Measurements from ENCODE around the gene FAM53B.

FAM53B gene

DNA sequence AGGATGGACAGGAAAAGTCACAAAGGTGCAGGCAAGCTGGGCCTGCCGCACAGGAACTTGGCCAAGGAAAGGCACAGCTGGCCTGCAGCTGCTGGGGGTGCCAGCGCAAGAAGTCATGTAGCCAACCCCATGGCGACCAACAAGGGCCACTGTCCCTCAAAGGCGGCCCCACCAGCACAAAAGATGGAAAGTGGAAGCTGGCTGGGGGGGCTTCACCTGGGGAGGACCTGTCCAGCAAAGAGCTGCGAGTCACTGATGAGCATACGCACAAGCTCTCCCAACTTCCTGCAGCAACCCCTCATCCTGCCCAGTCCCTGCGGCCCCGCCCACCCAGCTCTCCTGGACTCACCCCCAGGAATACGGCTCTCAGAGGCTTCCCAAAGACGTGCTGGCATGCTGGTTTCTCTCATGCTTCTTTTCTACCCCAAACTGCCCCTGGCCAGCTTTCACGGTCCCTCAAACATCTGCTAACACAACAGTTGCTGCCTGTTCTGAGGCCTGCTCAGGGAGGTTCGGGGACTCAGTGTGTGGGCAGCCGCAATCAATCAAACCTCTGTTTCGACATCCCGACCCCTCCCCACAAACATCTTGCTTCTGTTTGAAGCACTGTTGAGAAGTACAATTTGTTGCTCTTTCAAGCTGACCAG is 67.6 kb downstream of the FAM53B start:
- no peak for DNase-seq

DNA sequence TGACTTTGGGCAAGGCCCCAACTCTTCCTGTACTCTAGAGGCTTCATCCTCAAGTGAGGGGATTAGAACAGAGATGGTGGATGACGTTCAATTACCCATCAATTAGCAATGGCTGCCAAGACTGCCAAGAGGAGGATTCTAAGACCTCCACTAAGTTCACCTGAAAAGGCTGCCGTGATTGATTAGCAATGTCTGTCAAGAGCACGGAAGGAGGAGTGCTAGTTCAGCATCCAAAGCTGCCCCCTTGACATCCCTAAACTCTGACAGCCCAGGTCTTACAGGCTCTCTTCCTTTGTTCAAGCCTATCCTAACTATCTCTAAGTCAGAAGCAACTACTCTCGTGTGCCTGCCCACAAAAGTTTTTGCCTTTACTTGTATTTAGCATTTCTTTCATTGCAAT is 68.4 kb downstream of the FAM53B start:
- DNase-seq = no peak

DNA sequence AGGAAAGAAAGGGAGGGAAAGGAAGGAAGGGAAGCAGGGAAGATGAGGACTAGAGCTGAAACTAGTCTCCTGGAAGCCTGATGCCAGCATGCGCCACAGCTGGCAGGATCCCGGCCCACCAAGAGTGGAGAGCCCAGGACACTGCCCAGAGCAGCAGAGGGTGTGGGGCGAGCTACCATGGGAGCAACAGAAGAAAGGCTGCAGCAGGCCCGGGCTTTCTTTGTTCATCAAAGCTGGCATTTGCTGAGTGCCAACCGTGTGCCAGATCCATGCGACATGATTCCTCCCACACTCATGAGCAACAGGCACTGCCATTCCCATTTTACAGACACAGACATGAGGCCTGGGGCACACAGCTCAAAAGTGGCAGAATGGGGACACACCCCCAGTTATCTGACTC is 68.9 kb downstream of the FAM53B start:
- no peak for DNase-seq

DNA sequence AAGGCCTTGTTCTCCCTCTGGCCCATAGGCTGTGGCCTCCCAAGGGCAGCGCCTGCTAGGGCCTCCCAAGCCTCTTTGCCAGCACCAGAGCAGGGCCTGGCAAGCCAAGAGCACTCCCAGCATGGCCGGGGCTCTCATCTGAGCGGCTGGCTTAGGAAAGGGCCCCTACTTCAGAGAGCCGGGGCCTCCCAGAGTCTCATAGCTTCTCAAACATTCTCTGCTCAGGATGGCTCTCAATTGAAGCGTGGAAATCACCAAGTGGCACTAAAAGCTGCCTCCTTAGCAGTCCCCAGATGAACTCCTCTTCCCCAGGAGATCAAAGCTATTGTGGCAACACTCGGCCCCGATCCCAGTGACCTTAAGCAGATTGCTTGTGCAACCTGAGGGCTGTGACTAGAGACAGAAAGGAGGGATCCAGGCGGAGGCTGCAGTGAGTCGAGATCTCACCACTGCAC is 69.4 kb downstream of the FAM53B start:
- no peak for DNase-seq

DNA sequence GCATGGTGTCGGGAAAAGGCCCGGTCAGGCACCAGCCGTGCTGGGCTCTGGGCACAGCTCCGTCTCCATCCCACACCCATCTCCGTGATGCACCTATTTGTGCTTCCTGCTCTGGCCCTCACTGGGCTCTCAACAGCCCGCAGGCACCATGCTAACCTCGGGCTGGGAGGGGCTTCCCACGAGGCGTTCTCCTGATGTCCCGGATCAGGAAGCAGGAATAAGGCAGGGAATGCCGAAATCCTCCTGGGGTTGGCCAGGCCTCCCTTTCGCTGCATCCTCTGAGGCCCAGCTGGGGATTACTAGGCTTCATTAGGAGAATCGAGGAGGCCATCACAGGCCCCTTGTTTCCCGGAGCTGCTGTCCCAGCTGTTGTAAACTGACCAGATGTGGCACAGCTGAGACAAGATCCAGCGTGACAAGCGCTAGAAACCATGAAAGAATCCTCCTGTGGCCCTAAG is 72.0 kb downstream of the FAM53B start:
- no peak for DNase-seq

DNA sequence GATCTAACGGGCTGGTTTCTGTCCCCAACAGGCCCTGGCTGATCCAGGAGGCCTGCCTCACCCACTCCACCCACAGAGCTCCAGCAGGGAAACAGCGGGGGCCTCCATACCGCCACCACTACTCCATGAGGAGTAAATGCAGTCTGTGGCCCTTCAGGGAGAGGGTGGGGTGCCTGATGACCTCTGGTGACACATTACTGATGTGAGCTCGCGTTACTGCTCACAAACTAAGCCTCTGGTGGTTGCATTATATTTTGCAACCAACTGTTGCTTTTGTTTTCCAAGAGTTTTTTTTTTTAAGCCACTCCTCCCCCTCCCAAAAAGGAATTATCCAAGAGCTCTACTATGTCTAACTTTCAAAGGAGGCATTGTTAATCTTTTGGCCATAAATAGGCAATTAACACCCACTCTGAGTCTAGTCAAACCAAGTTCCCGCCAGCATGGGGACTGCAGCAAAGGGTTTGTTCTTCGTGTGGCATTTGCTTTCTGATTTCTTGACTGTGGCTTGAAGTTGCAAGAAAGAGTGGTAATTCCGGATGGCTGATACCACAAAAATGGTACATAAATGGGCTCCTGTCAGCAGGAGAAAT is 72.6 kb downstream of the FAM53B start:
- DNase-seq = peak in 1 of 2 experiments; percentile 1

DNA sequence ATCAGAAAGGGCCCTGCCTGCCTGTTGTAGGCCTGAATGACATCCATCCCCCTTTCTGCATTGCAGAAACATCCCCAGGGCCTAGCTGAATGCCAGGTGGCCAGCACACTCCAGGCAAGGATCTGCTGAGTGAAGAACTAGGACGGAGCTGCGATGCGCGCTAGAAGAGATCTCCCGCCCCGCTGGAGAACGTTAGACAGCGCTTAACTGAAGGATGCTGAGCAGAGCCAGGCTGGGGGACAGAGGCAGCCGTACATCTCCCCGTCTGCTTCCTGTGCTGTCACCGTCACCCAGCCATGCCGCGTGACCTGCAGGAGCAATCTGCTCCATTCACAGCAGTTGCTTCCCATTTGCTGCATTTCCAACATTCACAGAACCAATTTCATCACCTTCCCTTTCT is 73.3 kb downstream of the FAM53B start:
- peak in 1 of 2 experiments; percentile 5 for DNase-seq

DNA sequence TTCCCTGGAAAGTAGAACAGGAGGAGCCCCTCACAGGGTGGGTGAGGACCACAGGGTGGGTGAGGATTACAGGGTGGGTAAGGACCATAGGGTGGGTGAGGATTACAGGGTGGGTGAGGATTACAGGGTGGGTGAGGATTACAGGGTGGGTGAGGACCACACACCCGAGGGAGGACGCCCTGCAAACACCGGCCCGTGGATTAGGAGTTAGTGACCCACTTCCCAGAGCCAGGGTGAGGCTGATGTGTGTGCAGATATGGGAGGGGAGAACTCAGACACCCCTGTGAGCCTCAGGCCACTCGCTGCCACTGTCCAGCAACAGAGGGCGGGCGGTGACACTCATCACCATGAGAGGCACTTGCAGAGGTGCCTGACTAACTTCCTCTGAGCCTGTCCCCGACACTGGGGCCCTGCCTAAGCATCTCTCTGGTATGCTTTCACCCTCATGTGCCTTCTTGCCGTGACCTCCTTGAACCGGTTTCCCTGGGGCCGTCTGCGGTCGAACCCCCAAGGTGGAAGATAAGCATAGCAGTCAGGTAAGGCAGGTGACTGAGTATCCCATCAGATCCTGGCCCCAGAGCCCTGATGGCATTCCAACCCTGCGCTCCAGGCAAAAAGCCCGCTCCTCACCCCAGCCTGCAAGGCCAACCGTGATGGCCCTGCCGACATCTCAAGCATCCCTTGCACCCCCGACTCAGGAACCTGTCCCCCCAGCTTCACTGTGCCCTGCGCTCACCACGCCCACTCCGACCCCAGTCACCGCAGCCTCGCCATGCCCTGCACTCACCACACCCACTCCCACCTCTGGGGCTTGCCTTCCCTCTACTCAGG is 74.1 kb downstream of the FAM53B start:
- DNase-seq = no peak

DNA sequence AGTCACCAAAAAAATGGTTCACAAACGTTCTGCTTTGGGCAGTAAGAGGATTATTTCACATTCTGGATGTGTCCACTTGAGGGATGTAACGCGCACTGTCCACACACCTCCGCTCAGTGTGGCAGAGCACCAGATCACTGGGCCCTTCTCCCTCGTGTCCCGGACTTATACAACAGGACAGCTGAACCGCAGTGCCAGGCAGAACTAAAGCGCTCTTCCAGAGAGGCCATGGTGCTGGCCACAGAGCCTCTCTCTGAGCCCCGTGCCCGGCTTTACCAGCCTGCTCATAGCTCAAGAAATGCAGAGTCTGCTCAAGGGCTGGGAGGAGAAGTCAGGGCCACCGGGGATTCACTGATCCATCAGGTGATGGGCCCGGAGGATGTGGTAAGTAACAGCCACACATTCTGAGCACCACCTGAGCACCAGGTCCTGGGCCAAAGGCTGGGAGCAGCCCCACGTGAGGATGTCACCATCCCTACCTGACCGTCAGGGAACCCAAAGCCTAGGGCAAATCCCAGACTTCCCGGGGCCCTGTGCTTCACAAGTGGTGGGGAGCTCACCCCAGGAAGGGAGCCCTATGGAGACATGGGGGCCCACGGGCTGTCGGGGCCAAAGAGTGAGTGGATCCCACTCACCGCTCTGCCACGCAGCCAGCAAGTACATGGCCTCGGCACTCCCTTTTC is 74.9 kb downstream of the FAM53B start:
- no peak for DNase-seq

DNA sequence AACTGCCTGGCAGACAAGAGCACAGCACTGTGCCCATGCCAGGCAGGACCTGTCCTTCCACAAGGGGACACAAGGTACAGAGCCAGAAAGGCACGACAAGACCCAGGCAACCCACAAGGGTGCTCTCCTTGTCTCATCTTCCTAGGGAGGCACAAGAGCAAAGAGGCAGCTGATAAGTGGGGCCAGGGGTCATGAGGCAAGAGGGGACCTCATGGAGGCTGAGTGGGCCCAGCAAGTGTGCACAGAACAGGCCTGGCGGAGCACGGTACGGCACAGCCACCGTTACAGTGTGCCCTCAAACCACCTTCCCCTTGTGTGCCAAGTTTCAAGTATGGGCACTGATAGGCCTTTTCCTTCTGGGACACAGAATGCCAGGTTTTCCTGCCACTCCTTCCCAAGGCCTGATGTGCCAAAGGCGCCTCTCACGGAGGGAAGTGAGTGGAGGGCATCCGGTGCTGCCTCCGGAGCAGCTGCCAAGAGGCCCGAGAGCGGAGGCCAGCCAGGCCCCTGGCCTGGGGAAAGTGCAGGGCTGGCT is 75.6 kb downstream of the FAM53B start:
- DNase-seq = no peak

DNA sequence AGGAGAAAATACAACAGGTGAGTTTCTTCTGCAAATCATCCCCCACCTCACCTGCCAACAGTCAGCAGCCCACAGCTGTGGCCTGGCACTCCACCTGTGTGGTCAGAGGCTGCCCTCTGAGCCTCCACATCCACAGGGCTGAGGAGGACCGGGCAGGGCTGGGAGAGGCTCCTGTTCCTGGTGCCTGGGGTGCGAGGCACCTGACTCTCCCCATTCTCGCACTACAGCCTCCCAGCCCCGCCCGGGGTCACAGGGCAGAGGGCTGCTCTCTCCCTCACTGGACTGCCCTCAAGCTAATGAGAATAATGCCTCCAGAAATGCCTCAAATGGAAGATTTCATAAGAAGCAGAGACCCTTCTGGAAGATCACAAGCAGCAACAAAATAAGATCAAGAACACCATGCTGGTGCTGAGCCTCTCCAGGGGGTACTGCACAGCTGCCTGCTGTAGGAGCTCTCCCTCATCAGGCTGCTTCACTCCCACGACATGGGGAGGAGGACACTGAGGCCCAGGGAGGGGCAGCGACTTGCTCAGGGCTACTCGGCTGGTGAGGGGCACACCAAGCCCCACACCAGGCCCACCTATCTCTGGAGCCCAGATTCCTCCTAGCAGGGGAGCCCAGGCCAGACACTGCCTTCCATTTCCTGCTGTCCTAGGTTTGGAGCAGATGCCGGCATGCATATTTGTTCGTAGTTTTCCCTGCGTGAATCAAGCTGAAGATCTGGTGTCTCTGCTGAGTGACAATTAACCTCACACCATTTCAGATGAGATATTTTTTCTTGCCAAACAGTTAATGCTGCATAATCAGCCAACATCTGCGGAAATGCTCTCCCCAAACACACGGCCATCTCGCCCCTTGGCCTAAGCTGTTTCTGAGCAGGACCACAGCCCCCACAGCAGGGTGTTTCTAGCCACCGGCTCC is 76.5 kb downstream of the FAM53B start:
- no peak for DNase-seq

DNA sequence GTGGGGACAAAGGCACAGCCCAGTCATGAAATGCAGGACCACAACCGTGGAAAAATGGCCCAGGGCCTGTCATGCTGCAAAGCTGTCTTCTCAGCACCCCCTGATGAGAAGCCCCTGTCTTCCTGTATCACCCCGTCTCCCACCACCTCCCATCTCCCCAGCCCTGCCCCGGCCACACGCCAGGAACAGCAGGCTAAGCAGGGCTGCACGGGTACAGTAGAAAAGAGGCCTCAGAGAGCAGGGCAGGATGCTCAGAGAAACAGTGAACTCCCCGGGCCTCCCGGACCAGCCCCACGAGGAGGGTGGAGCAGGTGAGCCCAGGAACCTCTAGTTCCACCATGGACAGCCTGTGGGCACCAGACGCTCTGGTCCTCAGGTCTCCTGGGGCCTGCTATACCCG is 77.7 kb downstream of the FAM53B start:
- no peak for DNase-seq

DNA sequence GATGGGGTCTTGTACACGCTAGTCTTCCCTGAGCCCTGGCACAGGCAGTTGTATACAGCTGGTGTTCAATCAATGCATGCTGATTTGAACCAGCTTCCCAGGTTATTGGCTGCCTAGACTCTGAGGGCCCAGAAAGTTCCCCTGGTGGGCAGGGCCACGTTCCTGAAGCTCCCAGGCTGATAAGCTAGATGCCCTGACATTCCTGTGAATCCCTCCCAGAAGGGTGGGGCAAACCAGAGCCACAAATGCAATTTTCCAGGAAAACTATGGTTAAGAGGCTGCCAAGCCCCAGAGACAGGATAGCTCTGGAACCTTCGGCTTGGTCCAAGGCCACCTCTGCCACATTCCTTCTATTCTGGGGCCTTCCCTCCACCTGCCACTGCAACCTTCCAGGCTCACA is 78.2 kb downstream of the FAM53B start:
- no peak for DNase-seq

DNA sequence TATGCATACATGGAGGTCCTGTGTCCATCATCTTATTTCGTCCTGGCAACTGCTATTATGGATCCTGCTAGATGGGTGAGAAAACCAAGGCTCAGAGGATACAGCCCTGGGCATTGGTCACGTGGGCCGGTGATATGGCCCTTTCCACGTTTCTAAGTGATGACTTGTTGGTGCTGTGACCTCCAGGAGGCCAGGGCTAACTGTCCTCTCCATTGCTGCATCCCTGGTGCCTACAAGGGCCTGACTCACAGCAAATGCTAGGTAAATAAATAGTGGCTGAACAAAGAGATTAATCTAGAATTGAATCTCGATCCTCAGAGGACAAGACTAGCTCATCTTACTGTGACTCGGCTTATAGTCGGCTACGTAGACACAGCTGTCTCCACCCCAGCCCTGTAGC is 78.6 kb downstream of the FAM53B start:
- no peak for DNase-seq

DNA sequence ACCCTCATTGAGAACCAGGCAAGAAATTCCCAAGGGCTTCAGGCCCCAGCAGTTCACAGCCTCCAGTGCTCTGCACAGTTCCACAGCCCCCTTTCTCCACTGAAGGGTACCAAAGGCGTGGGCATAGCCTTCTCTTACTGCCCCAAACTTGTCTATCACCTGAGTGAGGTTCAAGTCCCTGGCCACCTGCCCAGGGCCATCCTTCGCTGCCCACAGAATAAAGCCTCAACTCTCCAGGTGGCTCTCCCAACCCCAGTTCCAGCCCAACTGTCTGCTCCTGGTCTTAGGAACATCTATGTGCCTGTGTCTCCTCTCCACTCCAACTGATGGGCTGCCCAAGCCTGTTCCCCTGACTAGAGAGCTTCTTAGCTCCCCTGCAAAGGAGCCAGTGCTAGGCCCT is 79.1 kb downstream of the FAM53B start:
- no peak for DNase-seq

DNA sequence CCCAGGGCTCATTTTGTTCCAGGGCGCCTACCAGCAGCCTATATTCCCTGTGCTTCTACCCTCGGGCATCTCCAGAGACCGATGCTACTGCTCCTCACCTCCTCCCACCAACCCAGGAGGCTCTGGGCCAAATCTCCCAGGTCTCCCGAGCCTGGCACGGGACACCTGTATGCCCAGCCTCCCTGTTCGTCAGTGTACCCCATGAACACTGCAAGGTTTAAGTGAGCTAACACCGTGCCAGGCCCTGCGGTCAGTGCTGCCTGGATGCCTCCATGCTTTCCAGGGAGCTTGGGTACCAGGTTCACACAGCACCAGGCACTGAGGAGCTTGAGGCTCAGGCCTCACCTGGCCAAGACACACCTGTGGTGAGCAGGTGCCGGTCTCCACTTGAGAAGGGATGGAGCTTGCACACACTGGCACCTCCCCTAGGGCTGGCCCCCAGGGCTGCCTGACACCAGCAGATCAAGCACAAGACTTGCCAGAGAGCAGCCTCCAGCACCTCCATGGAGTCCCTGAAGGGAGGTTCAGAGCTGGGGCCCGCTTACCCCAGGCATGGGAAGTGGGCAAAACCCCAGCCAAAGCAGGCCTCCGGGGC is 80.3 kb downstream of the FAM53B start:
- no peak for DNase-seq

DNA sequence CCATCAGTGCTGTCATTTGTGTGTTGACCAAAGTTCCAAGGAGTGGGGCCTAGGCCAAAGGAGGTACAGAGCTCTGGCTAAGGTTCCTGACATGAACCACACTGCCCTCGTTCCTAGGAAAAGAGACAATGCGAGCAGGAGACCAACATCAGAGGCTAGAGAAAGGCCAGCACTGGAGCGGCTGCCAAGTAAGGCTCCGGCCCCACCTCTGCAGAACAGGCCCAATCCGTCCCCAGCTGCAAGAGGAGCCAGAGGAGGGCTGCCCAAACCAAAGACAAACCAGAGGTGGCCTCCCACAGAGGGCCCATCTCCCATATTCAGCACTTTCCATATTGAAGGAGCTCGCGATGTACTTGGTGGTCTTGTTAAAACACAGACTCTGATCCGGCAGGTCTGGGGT is 81.0 kb downstream of the FAM53B start:
- DNase-seq = no peak

DNA sequence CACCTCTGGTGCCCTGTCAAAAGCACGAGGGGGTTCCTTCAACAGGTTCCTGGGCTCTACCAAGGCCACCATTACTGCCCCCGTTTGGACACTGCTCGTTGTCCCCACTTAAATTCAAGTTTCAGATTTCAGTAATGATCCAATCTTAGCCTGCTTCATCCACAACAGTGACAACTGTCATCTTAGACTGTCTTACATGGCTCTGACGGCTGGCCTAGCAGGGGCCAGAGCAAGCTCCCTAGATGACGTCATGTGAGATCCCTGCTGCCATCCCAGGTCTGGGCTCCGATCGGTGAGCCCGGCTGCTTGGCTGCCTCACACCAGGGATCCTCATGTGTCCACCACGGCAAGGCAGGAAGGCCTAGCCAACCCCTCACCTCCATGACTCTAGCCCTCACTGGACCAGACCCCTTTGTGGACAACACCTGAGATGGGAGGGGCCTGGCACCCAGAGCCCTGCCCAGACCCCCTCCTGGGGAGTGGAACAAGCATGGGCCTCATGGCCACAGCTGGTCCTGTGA is 82.5 kb downstream of the FAM53B start:
- DNase-seq = no peak

DNA sequence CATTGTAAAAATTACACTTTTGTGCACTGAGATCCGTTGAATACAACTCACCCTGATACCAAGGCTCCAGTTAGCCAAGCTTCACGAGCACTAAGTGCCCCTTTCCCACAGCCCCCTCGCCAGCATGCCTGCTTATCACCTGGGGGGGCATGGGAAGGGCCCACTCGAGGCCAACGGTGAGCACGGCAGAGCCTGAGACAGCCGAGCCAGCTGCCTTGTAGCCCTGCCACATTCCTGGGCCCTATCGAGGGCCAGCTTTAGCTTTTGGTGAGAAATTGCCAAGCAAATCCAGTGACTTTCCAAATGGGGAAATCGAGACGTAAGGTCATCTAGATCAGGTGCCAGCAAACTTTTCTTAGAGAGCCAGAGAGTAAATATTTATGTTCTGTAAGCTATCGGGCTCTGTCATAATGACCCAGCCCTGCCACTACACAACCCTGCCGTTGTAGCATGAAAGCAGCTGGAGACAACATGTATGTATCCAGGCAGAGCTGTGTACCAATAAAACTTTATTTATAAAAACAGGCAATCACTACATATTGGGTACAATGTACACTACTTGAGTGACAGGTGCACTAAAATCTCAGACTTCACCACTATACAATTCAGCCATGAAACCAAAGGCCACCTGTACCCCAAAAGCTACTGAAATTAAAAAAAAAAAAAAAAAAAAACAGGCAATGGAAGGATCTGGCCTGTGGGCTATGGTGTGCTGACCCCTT is 83.6 kb downstream of the FAM53B start:
- no peak for DNase-seq

DNA sequence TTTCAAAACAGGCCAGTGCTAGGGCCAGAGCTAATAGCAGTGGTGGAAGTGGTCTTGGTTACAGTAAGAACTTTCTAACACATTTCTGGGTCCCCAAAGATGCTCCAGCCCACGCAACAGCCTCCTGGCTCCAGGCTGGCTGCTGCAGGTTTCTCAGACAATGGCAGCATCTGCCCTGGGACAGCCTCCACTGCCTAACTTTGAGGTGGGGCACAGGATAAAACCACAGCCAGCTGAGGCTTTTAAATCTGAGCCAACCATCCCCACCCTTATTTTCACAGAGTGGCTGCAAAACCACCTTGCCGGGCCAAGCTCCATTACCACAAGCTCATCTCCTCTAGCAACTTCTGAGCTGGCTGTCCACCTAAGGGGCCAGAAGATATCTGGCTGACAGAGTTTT is 84.8 kb downstream of the FAM53B start:
- no peak for DNase-seq

Measured in NCI-H524 (cell line).